Uterus (tissue), 4 donors: ENCODE results near the gene KCNMB2. TPM values are rescaled to one million over a fixed set of nuclear protein-coding genes. Genes with fewer than 3 reads are reported as not detected.

Experiments used
- DNase-seq, 2 donors: peaks; one replicate each; pipeline ENCODE4 v3.0.0-alpha.2; 2019 to 2020
- H3K27ac ChIP-seq, 2 donors: fragments of 200-600 bp; sonication (generic); 1 replicate in 1 of 2; 2 replicates in 1 of 2; pipeline ENCODE4 v1.5.1; 2016 to 2018
- H3K27me3 ChIP-seq, 2 donors: fragments of 200-600 bp; sonication (generic); one replicate each; pipeline ENCODE4 v1.5.1; 2018 to 2019; ENCODE audit warnings: control low read depth in 1 of 2
- H3K36me3 ChIP-seq, 2 donors: fragments of 200-600 bp; sonication (generic); one replicate each; pipeline ENCODE4 v1.5.1; 2019; ENCODE audit warnings: control low read depth in 1 of 2
- H3K4me1 ChIP-seq, 2 donors: fragments of 200-600 bp; sonication (generic); one replicate each; pipeline ENCODE4 v1.5.1; 2018 to 2019; ENCODE audit warnings: control low read depth in 1 of 2
- H3K4me3 ChIP-seq, 2 donors: fragments of 200-600 bp; sonication (generic); 1 replicate in 1 of 2; 2 replicates in 1 of 2; pipeline ENCODE4 v1.5.1; 2018 to 2019; ENCODE audit warnings: mild to moderate bottlenecking in 1 of 2
- H3K9me3 ChIP-seq, 2 donors: fragments of 200-600 bp; sonication (generic); one replicate each; pipeline ENCODE4 v1.5.1; 2019; ENCODE audit warnings: control low read depth in 1 of 2
- POLR2A ChIP-seq, 2 donors: fragments of 450-650 bp; IDR thresholded peaks; one replicate each; pipeline ENCODE4 v1.6.1; 2016; ENCODE audit warnings: antibody characterized with exemption in 2 of 2, mild to moderate bottlenecking in 1 of 2, moderate library complexity in 1 of 2
- intact Hi-C: fragments of 100-400 bp; cut with DNase I; formaldehyde crosslinking; loops from one replicate; pipeline ENCODE4 v1.15.1; 2023; ENCODE audit warnings: low total_unique reads
- total RNA-seq, 4 donors: library from RNA; depleted of rRNA in 3 of 4; stranded (reverse); fragments of >200 nt in 3 of 4; gene quantifications; one replicate each; pipeline versions ENCODE4 v1.1.0 to v1.2.4, GENCODE V29; 2014 to 2023
- TF ChIP-seq, protein P1 (sequence below), 4 experiments: fragments of 200-600 bp in 2 of 4; fragments of 450-650 bp in 2 of 4; sonication (generic) in 2 of 4; IDR thresholded peaks; one replicate each; pipeline ENCODE4 v1.5.1; 2016 to 2019; ENCODE audit warnings: antibody characterized with exemption in 4 of 4, mild to moderate bottlenecking in 2 of 4, moderate library complexity in 1 of 4
- donor health status: DM: yes; HTN: yes; CAD: no.

Gene KCNMB2
- total RNA-seq, 4 donors from 2014 or later, result 0.29 to 12.7 (median 1.4) TPM

- no peaks in the 10 kb centered on the region for H3K27me3 ChIP-seq
- no peaks in the 10 kb centered on the region for H3K36me3 ChIP-seq
- intact Hi-C loops, result no loop called here
- no peak overlapping the region for H3K4me3 ChIP-seq
- no peaks in the 10 kb centered on the region for H3K9me3 ChIP-seq
- DNase-seq, result no peak
- H3K4me1 ChIP-seq, result no peaks in the 10 kb centered on the region
- H3K27ac ChIP-seq, result no peak overlapping the region
- no peak for TF ChIP-seq POLR2A (IDR thresholded peaks at IDR 0.05)
- TF ChIP-seq, protein P1, sequence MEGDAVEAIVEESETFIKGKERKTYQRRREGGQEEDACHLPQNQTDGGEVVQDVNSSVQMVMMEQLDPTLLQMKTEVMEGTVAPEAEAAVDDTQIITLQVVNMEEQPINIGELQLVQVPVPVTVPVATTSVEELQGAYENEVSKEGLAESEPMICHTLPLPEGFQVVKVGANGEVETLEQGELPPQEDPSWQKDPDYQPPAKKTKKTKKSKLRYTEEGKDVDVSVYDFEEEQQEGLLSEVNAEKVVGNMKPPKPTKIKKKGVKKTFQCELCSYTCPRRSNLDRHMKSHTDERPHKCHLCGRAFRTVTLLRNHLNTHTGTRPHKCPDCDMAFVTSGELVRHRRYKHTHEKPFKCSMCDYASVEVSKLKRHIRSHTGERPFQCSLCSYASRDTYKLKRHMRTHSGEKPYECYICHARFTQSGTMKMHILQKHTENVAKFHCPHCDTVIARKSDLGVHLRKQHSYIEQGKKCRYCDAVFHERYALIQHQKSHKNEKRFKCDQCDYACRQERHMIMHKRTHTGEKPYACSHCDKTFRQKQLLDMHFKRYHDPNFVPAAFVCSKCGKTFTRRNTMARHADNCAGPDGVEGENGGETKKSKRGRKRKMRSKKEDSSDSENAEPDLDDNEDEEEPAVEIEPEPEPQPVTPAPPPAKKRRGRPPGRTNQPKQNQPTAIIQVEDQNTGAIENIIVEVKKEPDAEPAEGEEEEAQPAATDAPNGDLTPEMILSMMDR (IDR thresholded peaks at IDR 0.05), result no peak
These were observed 8.3 kb upstream of the KCNMB2 start for GRCh38 chr3:178527981-178528380.

- no peaks in the 10 kb centered on the region for H3K4me1 ChIP-seq
- H3K27ac ChIP-seq, result no peak overlapping the region
- no peaks in the 10 kb centered on the region for H3K9me3 ChIP-seq
- intact Hi-C loops, result no loop called here
- H3K27me3 ChIP-seq, result no peaks in the 10 kb centered on the region
- no peaks in the 10 kb centered on the region for H3K36me3 ChIP-seq
- no peak for DNase-seq
- H3K4me3 ChIP-seq, result no peak overlapping the region
- TF ChIP-seq, protein P1 (IDR thresholded peaks at IDR 0.05), result no peak
- no peak for TF ChIP-seq POLR2A (IDR thresholded peaks at IDR 0.05)
These were observed 6.5 kb upstream of the KCNMB2 start for GRCh38 chr3:178529606-178530225.

GRCh38 chr3:178532476-178532875, 3.8 kb upstream of the KCNMB2 start:
- Histone ChIP-seq H3K27ac (no peak overlapping the region), H3K4me3 (no peak overlapping the region), H3K27me3 (no peaks in the 10 kb centered on the region), H3K9me3 (no peaks in the 10 kb centered on the region), H3K36me3 (no peaks in the 10 kb centered on the region), H3K4me1 (no peaks in the 10 kb centered on the region)
- intact Hi-C loops, result no loop called here
- TF ChIP-seq POLR2A (IDR thresholded peaks at IDR 0.05), result no peak
- TF ChIP-seq, protein P1 (IDR thresholded peaks at IDR 0.05), result no peak
- DNase-seq, result no peak

DNA sequence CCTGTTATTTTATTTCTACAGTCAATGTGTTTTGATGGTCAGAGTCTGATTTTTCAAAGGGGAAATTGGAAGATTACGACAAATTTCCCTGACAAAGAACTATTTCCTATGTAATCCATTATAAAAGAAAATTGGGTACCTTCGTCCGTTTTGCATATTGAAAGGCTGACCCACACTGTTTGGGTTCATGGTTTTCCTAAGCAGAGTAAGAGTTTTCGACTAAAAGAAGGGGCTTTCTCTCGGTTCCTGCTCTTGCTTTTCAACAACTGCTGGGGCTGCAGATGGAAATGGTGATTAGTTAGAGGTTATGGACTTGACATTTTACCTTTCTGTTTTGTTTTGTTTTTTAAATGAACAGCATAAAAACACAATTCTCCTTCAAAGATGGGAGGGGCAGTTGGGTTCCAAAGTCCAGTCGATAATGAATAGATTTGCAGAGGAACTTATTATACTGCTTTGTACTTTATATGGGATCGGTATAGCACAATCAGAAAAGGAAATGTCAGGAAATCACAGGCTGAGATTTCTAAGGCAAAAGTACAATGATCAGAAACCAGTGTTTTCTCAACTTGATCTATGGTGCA, 978 bp downstream of the KCNMB2 start:
- intact Hi-C loops, result no loop called here
- no peak for DNase-seq
- Histone ChIP-seq H3K27me3 (no peaks in the 10 kb centered on the region), H3K27ac (peak overlapping the region in 1 of 2 donors; percentile 2), H3K4me3 (peak overlapping the region; percentile 10 to 42), H3K36me3 (no peaks in the 10 kb centered on the region), H3K4me1 (no peaks in the 10 kb centered on the region), H3K9me3 (no peaks in the 10 kb centered on the region)
- TF ChIP-seq POLR2A (IDR thresholded peaks at IDR 0.05), result no peak
- TF ChIP-seq, protein P1 (IDR thresholded peaks at IDR 0.05), result no peak

GRCh38 chr3:178538056-178538455, 1.8 kb downstream of the KCNMB2 start:
- no peaks in the 10 kb centered on the region for H3K36me3 ChIP-seq
- H3K9me3 ChIP-seq, result no peaks in the 10 kb centered on the region
- no peak for DNase-seq
- H3K4me1 ChIP-seq, result no peaks in the 10 kb centered on the region
- intact Hi-C loops, result no loop called here
- H3K4me3 ChIP-seq, result no peak overlapping the region
- H3K27ac ChIP-seq, result no peak overlapping the region
- H3K27me3 ChIP-seq, result no peaks in the 10 kb centered on the region
- TF ChIP-seq, protein P1 (IDR thresholded peaks at IDR 0.05), result no peak
- TF ChIP-seq POLR2A (IDR thresholded peaks at IDR 0.05), result no peak
